GM12878 (cell line): ENCODE measurements around the gene RNF11.

Experiments used
- BCL11A ChIP-seq: IDR thresholded peaks from 2 replicates; pipeline ENCODE4 v1.6.1; 2011; ENCODE audit warnings: low read depth, low read length
- CEBPB ChIP-seq, 2 experiments: fragments of 150-350 bp in 1 of 2; IDR thresholded peaks; 2 replicates each; pipeline ENCODE4 v1.6.1; 2012 to 2014; ENCODE audit warnings: low read depth in 2 of 2, low read length in 2 of 2, borderline replicate concordance in 1 of 2, inconsistent platforms in 1 of 2
- CHD1 ChIP-seq: IDR thresholded peaks from 2 replicates; pipeline ENCODE4 v1.6.1; 2012; ENCODE audit warnings: low read depth, low read length, improper control_type of control experiment
- HDAC2 ChIP-seq: fragments of 200-600 bp; sonication (generic); IDR thresholded peaks from 2 replicates; pipeline ENCODE4 v1.6.1; 2017
- KDM1A ChIP-seq: fragments of 200-600 bp; sonication (generic); IDR thresholded peaks from 2 replicates; pipeline ENCODE4 v1.6.1; 2016; ENCODE audit warnings: borderline replicate concordance
- MEF2A ChIP-seq: IDR thresholded peaks from 2 replicates; pipeline ENCODE4 v1.6.1; 2011; ENCODE audit warnings: low read depth, mild to moderate bottlenecking, low read length, moderate library complexity; ENCODE audit not compliant: insufficient read depth
- MXI1 ChIP-seq: fragments of 150-350 bp; IDR thresholded peaks from 2 replicates; pipeline ENCODE4 v1.6.1; 2011; ENCODE audit warnings: low read depth, mild to moderate bottlenecking, inconsistent platforms, low read length, improper control_type of control experiment
- POLR2A ChIP-seq: IDR thresholded peaks from 2 replicates; pipeline ENCODE4 v1.6.1; 2011; ENCODE audit warnings: low read depth, mild to moderate bottlenecking, low read length
- TCF7 ChIP-seq: IDR thresholded peaks from 2 replicates; pipeline ENCODE4 v1.6.1; 2014; ENCODE audit warnings: antibody characterized with exemption, borderline replicate concordance
- ZNF24 ChIP-seq: fragments of 450-650 bp; IDR thresholded peaks from 2 replicates; pipeline ENCODE4 v1.6.1; 2017; ENCODE audit warnings: antibody characterized with exemption, mild to moderate bottlenecking
- TF ChIP-seq, protein P1 (sequence below): fragments of 150-350 bp; IDR thresholded peaks from 2 replicates; pipeline ENCODE4 v1.6.1; 2016; ENCODE audit warnings: low read depth, low read length
- TF ChIP-seq, protein P2 (sequence below): IDR thresholded peaks from 2 replicates; pipeline ENCODE4 v1.6.1; 2012; ENCODE audit warnings: low read depth, low read length, improper control_type of control experiment
- TF ChIP-seq, protein P3 (sequence below): fragments of 450-650 bp; IDR thresholded peaks from 2 replicates; pipeline ENCODE4 v1.6.1; 2016; ENCODE audit warnings: mild to moderate bottlenecking

DNA sequence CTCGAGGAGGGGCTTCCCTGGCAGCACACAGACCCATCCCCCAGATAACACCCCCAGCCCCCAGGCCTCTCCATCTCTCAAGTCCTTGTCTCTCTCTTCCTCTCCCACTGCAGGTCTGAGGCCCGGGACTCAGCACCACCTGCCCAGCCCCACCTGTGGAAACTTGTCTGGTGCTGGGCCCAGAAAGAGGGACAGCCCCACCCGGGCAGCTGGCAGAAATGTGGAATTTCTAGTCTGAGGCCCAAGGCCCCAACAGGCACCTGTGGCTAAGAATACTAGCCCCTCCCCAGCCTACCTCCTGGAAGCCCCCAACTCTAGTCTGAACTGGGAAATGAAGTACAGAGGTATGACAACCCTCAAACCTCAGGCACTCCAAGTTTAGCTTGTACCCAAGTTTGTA, 78.9 kb downstream of the RNF11 start:
- TF ChIP-seq HDAC2 (no peak), TCF7 (no peak), CEBPB (IDR thresholded peaks at IDR 0.05; ENCODE audit: borderline replicate concordance in 1 of 2, low read depth in 2 of 2, low read length in 2 of 2) (no peak), BCL11A (no peak), ZNF24 (no peak), KDM1A (no peak), MEF2A (no peak), CHD1 (no peak), POLR2A (no peak), MXI1 (no peak)
- TF ChIP-seq, protein P1, sequence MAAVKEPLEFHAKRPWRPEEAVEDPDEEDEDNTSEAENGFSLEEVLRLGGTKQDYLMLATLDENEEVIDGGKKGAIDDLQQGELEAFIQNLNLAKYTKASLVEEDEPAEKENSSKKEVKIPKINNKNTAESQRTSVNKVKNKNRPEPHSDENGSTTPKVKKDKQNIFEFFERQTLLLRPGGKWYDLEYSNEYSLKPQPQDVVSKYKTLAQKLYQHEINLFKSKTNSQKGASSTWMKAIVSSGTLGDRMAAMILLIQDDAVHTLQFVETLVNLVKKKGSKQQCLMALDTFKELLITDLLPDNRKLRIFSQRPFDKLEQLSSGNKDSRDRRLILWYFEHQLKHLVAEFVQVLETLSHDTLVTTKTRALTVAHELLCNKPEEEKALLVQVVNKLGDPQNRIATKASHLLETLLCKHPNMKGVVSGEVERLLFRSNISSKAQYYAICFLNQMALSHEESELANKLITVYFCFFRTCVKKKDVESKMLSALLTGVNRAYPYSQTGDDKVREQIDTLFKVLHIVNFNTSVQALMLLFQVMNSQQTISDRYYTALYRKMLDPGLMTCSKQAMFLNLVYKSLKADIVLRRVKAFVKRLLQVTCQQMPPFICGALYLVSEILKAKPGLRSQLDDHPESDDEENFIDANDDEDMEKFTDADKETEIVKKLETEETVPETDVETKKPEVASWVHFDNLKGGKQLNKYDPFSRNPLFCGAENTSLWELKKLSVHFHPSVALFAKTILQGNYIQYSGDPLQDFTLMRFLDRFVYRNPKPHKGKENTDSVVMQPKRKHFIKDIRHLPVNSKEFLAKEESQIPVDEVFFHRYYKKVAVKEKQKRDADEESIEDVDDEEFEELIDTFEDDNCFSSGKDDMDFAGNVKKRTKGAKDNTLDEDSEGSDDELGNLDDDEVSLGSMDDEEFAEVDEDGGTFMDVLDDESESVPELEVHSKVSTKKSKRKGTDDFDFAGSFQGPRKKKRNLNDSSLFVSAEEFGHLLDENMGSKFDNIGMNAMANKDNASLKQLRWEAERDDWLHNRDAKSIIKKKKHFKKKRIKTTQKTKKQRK, result no peak
- TF ChIP-seq, protein P2, sequence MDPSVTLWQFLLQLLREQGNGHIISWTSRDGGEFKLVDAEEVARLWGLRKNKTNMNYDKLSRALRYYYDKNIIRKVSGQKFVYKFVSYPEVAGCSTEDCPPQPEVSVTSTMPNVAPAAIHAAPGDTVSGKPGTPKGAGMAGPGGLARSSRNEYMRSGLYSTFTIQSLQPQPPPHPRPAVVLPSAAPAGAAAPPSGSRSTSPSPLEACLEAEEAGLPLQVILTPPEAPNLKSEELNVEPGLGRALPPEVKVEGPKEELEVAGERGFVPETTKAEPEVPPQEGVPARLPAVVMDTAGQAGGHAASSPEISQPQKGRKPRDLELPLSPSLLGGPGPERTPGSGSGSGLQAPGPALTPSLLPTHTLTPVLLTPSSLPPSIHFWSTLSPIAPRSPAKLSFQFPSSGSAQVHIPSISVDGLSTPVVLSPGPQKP, result no peak
- TF ChIP-seq, protein P3, sequence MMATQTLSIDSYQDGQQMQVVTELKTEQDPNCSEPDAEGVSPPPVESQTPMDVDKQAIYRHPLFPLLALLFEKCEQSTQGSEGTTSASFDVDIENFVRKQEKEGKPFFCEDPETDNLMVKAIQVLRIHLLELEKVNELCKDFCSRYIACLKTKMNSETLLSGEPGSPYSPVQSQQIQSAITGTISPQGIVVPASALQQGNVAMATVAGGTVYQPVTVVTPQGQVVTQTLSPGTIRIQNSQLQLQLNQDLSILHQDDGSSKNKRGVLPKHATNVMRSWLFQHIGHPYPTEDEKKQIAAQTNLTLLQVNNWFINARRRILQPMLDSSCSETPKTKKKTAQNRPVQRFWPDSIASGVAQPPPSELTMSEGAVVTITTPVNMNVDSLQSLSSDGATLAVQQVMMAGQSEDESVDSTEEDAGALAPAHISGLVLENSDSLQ, result no peak
